Stimulated activated CD8-positive, alpha-beta memory T cell treated with anti-CD3 and anti-CD28 coated beads, Interleukin-7, amount 100 ng/mL, for 4 hours (primary cell): ENCODE measurements around the gene TMEM256.

Source experiments
- DNase-seq, 2 donors: peaks; one replicate each; pipeline ENCODE4 v3.0.0-alpha.2; 2020; ENCODE audit warnings: low read depth in 2 of 2

The TMEM256 gene

DNA sequence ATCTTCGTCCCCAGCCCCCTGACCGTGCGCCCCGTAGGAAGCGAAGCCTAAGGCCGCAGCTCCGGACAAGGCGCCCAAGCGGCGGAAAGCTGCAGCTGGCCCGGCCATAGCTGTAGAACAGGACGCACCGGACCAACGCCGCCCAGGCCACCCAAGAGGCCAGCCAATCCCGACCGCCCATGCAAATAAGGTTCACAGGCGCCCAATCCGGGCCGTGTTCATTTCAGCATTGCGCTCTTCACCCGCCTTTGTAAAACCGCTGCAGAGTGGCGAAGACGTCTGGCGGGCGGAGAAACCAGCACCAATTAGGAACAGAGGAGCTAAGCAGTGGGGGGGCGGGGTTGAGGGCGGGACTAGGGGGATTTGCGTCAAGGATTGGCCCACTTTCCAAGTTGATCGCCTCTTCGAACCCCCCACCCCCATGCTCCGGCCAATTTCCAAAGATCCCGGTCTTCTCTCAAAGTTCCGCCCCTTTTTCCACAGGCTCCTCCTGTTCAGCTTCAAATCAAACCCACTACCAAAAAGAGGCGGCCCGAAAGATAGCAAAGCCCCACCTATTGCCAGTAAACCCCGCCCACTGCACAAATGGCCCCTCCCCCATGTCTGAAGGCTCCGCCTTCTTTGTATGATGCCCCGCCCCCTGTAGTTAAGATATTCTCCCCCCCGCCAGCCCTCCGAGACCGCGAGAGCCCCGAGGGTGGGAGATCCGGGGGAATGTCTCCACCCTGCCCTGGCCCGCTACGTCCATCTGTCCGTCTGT, at the start of gene TMEM256:
Gene TMEM256 (minus strand): TSS at position 121 of the 760 bp plus-strand sequence. CDS start 13 bp downstream, at position 108.
- peak; percentile 93 to 94 for DNase-seq

DNA sequence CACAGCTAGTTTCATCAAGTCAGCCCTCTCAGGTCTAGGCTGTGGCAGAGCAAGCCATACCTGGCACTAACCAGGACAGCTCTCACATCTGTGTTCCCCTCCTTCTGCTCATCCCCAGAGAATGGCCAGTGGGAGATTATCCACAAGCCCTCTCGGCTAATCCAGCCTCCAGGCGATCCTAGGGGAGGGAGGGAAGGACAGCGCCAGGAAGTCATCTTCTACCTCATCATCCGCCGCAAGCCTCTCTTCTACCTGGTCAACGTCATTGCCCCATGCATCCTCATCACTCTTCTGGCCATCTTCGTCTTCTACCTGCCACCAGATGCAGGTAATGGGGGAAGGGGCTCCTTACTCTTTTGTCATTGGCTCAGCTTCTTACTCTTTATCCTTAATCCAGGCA, 44.6 kb upstream of the TMEM256 start:
- DNase-seq, result no peak

DNA sequence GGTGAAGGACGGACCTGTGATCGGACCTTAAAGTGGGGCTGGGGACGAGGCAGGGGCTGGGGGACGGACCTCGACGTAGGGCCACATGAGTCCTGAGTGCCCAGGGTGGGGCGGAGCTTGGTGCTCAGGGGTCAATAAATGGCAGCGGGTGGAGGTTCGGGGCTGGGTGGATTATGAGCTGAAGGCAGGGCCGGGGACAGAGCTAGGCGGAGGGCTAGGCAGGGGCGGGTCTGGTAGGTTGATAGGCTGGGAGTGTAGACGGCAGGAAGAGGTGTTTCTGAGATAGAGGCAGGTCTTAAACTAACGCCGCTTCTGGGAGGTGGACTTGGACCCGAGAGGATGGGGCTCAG, 41.7 kb upstream of the TMEM256 start:
- no peak for DNase-seq

DNA sequence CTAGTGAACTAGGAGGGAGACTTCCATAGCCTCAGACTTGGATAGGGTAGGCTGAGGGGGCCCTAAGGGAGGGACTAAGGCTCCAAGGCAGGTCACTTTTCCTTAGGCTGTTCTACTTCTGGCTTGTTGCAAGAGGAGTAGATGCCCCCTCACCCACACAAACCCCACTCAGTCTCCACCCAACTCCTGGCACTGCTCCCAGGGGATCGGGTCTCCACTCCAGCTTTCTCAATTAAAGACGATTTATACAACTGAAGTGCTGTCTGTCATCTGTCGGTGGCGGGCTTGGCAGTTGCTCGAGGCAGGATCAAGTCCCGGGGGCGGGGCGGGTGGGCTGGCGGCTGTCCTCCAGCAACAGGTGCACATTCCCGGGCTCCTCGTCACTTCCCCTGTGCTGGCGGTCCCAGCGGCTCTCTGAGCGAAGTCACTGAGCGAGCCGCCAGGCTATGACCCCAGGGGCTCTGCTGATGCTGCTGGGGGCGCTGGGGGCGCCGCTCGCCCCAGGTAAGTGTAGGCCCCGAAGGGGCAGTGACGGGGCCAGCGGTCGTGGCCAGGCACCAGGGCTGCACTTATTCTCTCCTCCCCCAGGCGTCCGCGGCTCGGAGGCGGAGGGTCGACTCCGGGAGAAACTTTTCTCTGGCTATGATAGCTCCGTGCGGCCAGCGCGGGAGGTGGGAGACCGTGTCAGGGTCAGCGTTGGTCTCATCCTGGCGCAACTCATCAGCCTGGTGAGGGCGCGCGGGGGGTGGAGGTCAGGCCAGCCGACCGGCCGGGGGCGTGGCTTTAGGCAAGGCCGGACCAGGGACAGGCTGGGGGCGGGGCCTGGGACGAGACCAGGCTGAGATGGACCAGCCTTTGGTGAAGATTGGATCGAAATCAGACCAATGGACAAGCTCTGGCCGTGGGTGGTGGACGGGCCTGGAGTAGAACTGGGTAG, 41.1 kb upstream of the TMEM256 start, which contains the start of gene CHRNB1:
Gene CHRNB1 (plus strand): TSS at position 380 of the 937 bp plus-strand sequence. CDS start 67 bp downstream, at position 447.
- DNase-seq, result no peak

DNA sequence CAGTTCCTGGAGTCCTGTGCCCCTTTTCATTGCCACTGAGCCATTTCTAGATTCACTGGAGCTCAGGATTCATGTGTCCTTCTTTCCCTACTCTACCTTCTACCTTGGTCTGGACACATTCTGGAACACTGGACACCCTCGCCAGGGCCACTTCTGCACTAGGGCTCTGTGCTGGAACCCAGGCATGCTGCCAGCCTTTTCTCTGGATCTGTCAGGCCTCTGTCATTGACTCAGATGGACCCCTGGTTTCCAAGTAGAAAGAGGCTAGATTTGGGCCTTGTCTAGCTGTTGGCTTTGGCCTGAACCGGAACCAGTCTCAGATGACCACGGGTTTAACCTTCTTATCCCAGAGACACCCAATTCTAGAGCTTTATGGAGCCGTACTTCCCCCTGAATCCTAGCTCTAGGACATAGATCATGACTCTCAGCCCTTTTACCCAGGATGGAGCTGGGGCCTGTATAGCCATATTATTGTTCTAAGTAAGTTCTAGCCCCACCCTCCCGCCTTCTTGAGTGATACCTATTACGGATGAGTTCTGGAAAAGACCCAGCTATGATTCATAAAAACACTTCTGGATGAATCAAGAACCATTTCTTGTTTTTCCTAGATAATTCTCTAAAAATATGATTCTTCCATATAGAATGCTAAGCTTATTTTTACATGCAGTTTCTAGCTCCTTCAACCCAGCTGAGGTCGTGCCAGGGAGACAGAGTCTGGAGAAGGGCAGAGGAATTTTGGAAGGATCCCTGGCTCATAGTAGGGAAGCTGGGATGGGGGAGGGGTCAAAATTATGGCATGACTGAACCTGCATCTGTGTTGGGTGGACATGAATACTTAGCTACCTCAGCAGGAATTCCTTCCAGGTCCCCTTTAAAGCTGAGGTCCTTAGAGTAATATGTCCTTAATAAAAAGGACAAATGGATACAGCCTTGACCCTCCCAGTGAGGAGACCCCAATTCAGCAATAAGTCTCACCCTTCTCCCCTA, 39.9 kb upstream of the TMEM256 start:
- no peak for DNase-seq

DNA sequence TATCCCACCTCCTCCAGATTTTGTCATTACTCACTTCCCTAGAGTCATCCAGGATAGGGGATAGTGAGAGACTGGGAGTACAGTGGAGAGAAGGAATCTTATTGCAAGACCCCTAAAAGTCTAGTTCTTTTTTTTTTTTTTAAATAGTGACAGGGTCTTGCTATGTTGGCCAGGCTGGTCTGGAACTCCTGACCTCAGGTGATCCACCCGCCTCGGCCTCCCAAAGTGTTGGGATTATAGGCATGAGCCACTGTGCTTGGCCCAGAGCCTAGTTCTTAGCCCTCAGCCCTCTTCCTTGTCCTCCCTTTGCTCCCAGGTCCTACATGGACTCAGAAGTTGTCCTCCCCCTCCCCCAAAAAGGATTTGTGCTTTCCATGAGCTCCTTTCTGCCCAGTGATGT, 38.2 kb upstream of the TMEM256 start:
- no peak for DNase-seq

DNA sequence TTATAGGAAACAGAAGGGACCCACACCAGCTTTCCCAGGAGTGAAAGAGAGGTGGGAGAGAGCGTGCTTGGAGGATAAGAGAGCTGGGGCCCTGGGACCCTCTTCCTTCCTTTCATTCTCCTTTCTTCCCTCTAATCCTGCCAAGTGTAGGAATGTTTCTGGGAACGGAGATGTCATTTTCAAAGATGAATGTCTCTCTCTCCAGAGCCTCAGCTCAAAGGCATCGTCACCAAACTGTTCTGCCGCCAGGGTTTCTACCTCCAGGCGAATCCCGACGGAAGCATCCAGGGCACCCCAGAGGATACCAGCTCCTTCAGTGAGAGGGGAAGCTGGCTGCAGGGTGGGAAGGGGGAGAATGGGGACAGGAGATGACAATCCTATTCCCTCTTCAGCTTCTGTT, 37.4 kb upstream of the TMEM256 start:
- no peak for DNase-seq

DNA sequence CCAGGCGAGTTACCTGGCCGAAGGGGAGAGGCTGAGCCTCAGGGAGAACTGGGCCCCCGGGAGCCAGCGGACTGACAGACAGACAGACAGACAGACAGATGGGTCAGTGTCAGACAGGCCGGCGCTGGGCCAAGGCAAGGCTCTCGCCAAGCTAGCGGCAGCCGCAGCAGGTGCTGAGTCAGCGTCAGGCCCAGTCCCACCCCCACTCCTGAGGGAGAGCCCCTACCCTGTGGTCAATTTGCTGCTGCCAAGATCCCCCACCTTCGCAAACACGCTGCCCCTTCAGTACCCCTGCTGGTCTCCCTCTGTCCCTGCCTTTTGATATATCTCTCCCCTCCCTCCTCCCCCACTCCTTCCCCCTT, 36.9 kb upstream of the TMEM256 start:
- no peak for DNase-seq

DNA sequence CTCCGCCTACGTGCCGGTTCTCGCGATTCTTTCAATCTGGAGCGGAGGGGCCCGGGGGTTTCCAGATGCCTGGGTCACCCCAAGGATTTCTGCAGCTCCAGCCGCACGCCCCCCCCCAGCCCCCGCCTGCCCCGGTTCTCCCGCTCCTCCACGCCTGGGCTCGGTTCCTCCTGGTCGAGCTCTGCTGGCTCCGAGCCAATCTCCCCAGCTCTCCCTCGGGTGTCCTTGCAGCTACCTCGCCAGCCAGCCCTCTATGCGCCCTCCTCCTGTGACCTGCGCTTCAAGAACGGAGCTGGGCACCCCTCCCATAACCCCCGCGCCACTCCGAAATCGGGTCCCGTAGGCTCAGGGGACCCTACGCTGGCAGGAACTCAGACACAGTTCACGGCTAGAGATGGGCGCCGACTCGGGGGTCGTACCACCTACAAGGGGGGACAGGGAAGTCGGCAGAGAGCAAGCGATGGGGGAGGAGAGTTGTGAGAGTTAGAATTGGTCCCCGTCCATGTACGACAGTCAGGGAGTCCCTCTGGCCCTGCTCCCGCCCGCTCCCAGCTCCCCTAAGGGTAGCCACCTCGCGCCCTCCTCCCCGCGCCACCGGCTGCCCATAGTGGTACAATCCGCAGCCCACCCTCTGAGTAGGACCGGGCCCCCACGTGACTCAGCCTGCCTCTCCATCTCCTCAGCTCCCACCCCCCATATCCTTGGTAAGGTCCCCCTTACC, 36.4 kb upstream of the TMEM256 start:
- DNase-seq, result no peak

DNA sequence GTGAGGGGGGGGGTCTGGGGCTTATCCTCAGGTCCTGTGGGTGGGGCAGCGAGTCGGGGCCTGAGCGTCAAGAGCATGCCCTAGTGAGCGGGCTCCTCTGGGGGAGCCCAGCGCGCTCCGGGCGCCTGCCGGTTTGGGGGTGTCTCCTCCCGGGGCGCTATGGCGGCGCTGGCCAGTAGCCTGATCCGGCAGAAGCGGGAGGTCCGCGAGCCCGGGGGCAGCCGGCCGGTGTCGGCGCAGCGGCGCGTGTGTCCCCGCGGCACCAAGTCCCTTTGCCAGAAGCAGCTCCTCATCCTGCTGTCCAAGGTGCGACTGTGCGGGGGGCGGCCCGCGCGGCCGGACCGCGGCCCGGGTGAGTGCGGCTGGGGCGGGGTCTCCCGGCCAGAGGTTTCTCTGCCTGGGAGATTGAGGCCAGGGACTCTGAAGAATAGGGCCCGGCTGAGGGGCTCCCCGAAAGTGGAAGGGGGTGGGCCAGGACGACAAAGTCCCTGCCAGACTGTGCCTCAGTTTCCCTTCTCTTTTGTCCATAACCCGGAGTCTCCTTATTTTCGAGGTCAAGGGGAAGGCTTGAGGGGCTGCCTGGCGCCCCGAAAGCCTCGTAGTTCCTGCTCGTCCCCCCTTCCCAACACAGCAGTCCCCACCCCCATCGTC, 35.7 kb upstream of the TMEM256 start, which contains the start of gene FGF11:
Gene FGF11 (plus strand): TSS at position 51 of the 651 bp plus-strand sequence. CDS start 109 bp downstream, at position 160.
- DNase-seq, result no peak

DNA sequence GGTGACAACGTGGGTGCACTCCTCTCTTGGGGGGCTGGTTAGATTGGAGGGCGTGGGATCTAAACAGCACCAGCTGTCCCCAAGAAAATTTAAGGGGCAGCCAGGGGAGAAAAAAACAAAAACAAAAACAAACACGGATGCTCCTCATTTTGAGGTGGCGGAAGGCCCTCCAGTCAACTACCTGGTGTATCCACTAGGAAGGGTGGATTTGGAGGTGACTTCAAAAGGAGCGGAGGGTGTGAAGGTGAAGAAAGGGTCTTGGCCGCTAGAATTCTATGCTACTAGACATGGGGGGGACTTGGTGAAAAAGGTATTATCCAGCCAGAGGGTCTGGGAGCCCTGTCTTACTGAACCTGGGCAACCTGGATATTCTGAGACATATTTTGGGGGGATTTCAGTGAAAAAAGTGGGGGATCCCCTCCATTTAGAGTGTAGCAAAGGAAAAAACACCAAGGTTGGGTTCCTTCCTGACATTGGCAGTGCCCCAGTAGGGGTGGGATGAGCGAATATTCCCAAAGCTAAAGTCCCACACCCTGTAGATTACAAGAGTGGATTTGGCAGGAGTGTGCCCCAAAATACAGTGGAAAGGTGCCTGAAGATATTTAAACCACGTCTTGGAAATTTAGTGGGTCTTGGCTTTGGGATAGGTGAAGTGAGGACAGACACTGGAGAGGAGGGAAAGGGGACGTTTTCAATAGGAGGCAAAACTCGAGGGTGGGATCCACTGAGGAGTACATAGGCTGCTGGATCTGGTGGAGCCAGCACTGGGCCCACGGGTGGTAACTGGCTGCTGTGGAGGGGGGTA, 35.0 kb upstream of the TMEM256 start:
- no peak for DNase-seq

DNA sequence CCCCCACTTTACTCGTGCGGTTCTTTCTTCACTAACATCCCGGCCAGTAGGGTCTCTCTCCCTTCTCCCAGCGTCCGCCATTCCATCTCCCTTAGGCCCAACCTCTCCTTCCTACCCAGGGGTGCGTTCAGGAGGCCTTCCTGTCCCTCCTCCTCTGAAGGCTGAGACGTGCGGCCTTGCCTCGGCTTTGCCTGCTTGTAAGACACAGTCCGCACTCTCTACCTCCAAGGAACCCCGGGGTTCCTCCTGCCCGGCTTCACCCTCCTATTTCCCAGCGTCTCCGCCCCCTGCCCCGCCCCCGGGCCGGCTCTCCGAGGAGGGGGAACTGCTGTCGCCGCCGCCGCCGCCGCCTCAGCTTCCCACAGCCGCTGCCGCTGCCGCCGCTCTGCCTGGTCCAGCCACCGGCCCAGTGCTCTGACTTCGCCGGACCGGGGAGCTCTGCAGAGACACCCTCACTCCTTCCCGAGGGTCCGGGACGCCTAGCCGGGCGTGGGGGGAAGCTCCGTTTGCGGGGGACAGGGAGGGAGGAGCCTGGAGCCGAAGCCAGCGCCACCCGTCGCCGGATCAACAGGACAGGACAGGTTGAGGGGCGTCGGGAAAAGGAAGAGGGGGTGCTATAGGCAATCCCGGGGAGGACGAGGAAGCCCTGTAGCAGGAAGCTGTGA, 34.2 kb upstream of the TMEM256 start:
- DNase-seq, result peak in 1 of 2 donors; percentile 52

DNA sequence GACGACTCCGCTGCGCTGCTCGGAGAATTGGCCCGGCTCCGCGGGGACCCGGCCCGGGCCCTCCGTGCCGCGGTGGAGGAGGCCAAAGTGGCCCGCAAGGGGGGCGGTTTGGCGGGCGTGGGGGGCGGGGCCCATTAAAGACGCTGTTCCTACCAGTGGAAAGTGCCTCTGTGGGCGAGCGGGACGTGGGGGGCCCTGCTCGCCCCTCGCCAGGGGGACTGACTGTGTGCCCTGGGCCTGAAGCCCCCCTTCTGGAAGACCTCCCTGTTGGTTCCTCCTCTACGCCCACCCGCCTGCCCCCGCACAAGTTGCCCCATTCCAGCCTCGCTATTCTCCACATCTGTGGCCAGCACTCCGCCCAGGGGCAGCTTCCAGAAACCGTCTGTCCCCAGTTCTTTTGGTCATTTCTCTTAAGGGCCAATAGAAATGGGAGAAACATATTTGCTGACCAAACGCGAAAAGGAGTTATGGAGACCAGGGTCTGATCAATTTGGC, 33.5 kb upstream of the TMEM256 start:
- no peak for DNase-seq

DNA sequence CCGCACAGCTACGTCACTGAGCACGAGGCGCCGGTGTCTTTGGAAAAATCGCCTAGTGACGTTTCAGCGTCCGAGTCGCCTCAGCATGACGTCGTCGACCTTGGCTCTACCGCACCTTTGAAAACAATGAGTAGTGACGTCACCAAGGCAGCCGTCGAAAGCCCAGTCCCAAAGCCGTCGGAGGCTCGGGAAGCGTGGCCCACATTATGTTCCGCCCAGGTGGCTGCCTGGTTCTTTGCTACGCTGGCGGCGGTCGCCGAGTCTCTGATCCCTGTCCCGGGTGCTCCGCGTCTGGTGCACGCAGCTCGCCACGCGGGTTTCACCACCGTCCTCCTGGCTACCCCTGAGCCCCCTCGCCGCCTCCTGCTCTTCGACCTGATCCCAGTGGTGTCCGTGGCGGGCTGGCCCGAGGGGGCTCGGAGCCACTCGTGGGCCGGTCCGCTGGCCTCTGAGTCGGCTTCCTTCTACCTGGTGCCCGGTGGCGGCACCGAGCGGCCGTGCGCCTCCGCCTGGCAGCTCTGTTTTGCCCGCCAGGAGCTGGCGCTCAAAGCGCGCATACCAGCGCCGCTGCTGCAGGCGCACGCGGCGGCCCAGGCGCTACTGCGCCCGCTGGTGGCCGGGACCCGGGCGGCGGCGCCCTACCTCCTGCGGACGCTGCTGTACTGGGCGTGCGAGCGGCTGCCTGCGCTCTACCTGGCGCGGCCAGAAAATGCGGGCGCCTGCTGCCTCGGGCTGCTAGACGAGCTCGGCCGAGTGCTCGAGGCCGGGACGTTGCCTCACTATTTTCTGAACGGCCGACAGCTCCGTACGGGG, 32.9 kb upstream of the TMEM256 start:
- DNase-seq, result peak; percentile 43 to 77

DNA sequence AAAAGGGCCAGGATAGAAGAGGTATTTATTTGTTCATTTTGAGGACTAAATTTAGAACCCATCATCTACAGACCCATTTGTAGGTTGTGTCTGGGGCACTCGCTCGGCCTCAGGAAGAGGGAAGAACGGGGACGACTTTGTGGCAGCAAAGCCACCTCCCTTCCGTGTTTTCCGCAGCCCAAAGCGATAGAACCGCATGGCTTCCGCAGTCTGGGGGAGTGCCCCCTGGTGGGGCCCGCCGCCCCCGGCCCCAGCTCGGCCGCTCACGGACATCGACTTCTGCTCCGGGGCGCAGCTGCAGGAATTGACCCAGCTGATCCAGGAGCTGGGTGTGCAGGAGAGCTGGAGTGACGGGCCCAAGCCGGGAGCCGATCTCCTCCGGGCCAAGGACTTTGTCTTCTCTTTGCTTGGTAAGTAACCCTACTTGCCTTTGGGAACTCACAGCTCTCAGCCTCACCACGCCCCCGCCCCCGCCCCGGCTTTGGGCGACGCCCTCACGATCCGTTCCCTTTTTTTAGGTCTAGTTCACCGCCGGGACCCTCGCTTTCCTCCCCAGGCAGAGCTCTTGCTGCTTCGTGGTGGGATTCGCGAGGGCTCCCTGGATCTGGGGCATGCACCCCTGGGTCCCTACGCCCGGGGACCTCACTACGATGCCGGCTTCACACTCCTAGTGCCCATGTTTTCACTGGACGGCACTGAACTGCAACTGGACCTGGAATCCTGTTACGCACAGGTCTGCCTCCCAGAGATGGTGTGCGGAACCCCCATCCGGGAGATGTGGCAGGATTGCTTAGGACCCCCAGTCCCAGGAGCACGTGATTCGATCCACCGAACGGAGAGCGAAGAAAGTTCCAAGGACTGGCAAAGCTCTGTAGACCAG, 32.0 kb upstream of the TMEM256 start:
- DNase-seq, result peak; percentile 19 to 42

DNA sequence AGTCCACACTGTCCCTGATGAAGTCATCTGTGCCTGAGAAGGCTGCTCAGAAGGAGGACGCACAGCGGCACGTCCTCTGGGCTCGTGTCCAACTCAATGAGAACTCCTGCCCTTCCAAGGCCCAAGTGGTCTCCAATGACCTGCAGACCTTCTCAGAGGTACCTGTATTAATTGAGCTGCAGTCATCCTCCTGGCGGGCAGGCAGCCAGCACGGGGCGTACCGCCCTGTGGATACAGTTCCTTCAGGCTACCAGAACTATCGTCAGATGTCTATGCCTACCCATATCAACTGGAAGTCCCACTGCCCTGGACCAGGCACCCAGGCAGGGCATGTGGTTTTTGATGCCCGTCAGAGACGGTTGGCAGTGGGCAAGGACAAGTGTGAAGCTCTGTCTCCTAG, 28.4 kb upstream of the TMEM256 start:
- no peak for DNase-seq

DNA sequence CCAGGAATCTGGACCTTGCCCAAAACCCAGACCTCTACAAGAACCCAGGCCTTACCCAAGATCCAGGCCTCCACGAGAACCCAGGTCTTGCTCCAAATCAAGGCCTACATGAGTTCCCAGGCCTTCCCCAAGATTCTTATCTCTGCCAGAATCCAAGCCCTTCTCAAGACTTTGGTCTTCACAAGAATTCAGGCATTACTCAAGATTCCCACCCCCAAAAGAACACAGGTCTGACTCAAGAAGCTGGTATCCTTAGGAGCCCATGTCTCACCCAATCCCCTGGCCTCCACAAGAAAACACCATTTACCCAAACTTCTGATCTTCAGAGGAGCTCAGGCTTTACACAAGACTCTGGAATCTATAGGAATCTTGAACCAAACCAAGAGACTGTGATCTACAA, 27.3 kb upstream of the TMEM256 start:
- no peak for DNase-seq
